Body of pancreas (tissue), 4 donors: Measurements from ENCODE around the gene NXF2B. TPM values are rescaled to one million over a fixed set of nuclear protein-coding genes. Genes with fewer than 3 reads are reported as not detected.
"Not testable (repeated sequence)": the region's sequence is repeated elsewhere in the genome, so short reads cannot be mapped to it uniquely, and the experiment has no call there.

Source experiments
- ATAC-seq: fragments of 150-250 bp; one replicate; pipeline ENCODE4 v1.9.1; 2016
- DNase-seq, 4 donors: peaks; one replicate each; pipeline ENCODE4 v3.0.0-alpha.2; 2019
- H3K27ac ChIP-seq, 4 donors: fragments of 200-600 bp; sonication (generic); 1 replicate in 3 of 4; 2 replicates in 1 of 4; pipeline versions ENCODE4 v1.5.1 to v1.6.1; 2016 to 2019; ENCODE audit warnings: mild to moderate bottlenecking in 1 of 4, mixed read lengths in 1 of 4, moderate library complexity in 1 of 4
- H3K27me3 ChIP-seq, 2 donors: fragments of 200-600 bp; sonication (generic); one replicate each; pipeline ENCODE4 v1.6.0; 2016; ENCODE audit warnings: mild to moderate bottlenecking in 1 of 2
- H3K36me3 ChIP-seq, 2 donors: fragments of 200-600 bp; sonication (generic); replicated peaks in 1 of 2; 2 replicates each; pipeline ENCODE4 v1.5.1; 2016; ENCODE audit warnings: low read depth in 2 of 2; ENCODE audit not compliant: insufficient read depth in 1 of 2
- H3K4me1 ChIP-seq: fragments of 200-600 bp; sonication (generic); one replicate; pipeline ENCODE4 v1.6.0; 2016
- H3K4me3 ChIP-seq, 2 donors: fragments of 200-600 bp; sonication (generic); 1 replicate in 1 of 2; 2 replicates in 1 of 2; pipeline ENCODE4 v1.5.1; 2016 to 2019
- H3K9me3 ChIP-seq, 3 donors: fragments of 200-600 bp; sonication (generic); 1 replicate in 2 of 3; 2 replicates in 1 of 3; pipeline ENCODE4 v1.5.1; 2016
- CTCF ChIP-seq, 7 experiments: fragments of 450-650 bp in 4 of 7; fragments of 200-600 bp in 3 of 7; sonication (generic) in 3 of 7; IDR thresholded peaks; one replicate each; pipeline ENCODE4 v1.5.1; 2016 to 2019; ENCODE audit warnings: antibody characterized with exemption in 7 of 7
- POLR2A ChIP-seq, 3 donors: fragments of 450-650 bp; IDR thresholded peaks; one replicate each; pipeline ENCODE4 v1.6.1; 2016; ENCODE audit warnings: antibody characterized with exemption in 3 of 3, mild to moderate bottlenecking in 2 of 3
- WGBS, 2 donors: methylation state at CpG; one replicate each; pipeline ENCODE4 v1.1.5; 2017; 5-methylcytosine and 5-hydroxymethylcytosine counted together
- intact Hi-C: fragments of 100-400 bp; cut with DNase I; formaldehyde crosslinking; loops from one replicate; pipeline ENCODE4 v1.15.1; 2023
- total RNA-seq, 2 donors: library from RNA; depleted of rRNA; stranded (reverse); fragments of >200 nt; gene quantifications; one replicate each; pipeline ENCODE4 v1.1.0, GENCODE V29; 2016

Gene NXF2B
- not detected for total RNA-seq

GRCh38 chrX:102439908-102440307 is at the start of gene NXF2B:
Gene NXF2B (minus strand): TSS chrX:102440008. CDS start chrX:102380036, 59,972 bp downstream.
- DNase-seq, H3K36me3 ChIP-seq, H3K9me3 ChIP-seq, H3K27ac ChIP-seq, H3K27me3 ChIP-seq, ATAC-seq, intact Hi-C loops, H3K4me1 ChIP-seq, H3K4me3 ChIP-seq: not testable (repeated sequence)
- no CpG with 5 or more reads among the region's 11 CpGs for WGBS, 2 donors

GRCh38 chrX:102478765-102479164 is 39.0 kb upstream of the NXF2B start:
- DNase-seq, H3K4me3 ChIP-seq, H3K27ac ChIP-seq, H3K4me1 ChIP-seq, intact Hi-C loops, H3K36me3 ChIP-seq, H3K9me3 ChIP-seq, ATAC-seq, H3K27me3 ChIP-seq: not testable (repeated sequence)
- WGBS, 2 donors, result no CpG with 5 or more reads among the region's 5 CpGs

- intact Hi-C loops, H3K4me3 ChIP-seq, DNase-seq, ATAC-seq, H3K27ac ChIP-seq, H3K9me3 ChIP-seq, H3K4me1 ChIP-seq, H3K27me3 ChIP-seq, H3K36me3 ChIP-seq: not testable (repeated sequence)
- 19% methylated on average over 7 of the region's 17 CpGs; no CpG with 5 or more reads in 1 of the 2 donors for WGBS, 2 donors
These were observed 32.0 kb upstream of the NXF2B start, which contains the start of gene TCP11X2 for GRCh38 chrX:102471762-102472220. Gene TCP11X2 (minus strand): TSS chrX:102471812.

GRCh38 chrX:102470215-102470614 is 30.4 kb upstream of the NXF2B start:
- ATAC-seq, H3K36me3 ChIP-seq, H3K27me3 ChIP-seq, H3K4me1 ChIP-seq, intact Hi-C loops, H3K9me3 ChIP-seq, DNase-seq, H3K27ac ChIP-seq, H3K4me3 ChIP-seq: not testable (repeated sequence)
- no CpG with 5 or more reads among the region's 3 CpGs for WGBS, 2 donors

- DNase-seq, H3K9me3 ChIP-seq, H3K27me3 ChIP-seq, H3K4me1 ChIP-seq, H3K4me3 ChIP-seq, H3K27ac ChIP-seq, H3K36me3 ChIP-seq, intact Hi-C loops, ATAC-seq: not testable (repeated sequence)
- WGBS, 2 donors, result no CpG with 5 or more reads among the region's 4 CpGs
These were observed 18.8 kb upstream of the NXF2B start for GRCh38 chrX:102458615-102459014.

GRCh38 chrX:102414493-102414892 is 25.3 kb downstream of the NXF2B start:
- H3K27ac ChIP-seq, H3K4me3 ChIP-seq, H3K36me3 ChIP-seq, DNase-seq, ATAC-seq, H3K27me3 ChIP-seq, H3K4me1 ChIP-seq, H3K9me3 ChIP-seq, intact Hi-C loops: not testable (repeated sequence)
- WGBS, 2 donors, result no CpG with 5 or more reads among the region's 4 CpGs

GRCh38 chrX:102345916-102346315 is 93.9 kb downstream of the NXF2B start:
- 23 to 25% methylated on average over 3 of the region's 3 CpGs for WGBS, 2 donors
- ATAC-seq, result no peak

More at GRCh38 chrX:102345916-102346315, 93.9 kb downstream of the NXF2B start:
- no peaks in the 10 kb centered on the region for H3K4me1 ChIP-seq
- H3K4me3 ChIP-seq, result no peak overlapping the region
- no peaks in the 10 kb centered on the region for H3K9me3 ChIP-seq
- no peaks in the 10 kb centered on the region for H3K27me3 ChIP-seq
- H3K36me3 ChIP-seq, result no peaks in the 10 kb centered on the region
- TF ChIP-seq POLR2A (IDR thresholded peaks at IDR 0.05), result no peak
- peak; percentile 34 to 61 (median 43) for TF ChIP-seq CTCF (IDR thresholded peaks at IDR 0.05)
- peak; percentile 38 to 83 (median 64) for DNase-seq
- no peak overlapping the region for H3K27ac ChIP-seq
- intact Hi-C loops, result no loop called here
